GM23338 (cell line): Measurements from ENCODE around the gene TRIM54. TPM values are rescaled to one million over a fixed set of nuclear protein-coding genes. Genes with fewer than 3 reads are reported as not detected.
"Not testable (repeated sequence)": the region's sequence is repeated elsewhere in the genome, so short reads cannot be mapped to it uniquely, and the experiment has no call there.

Experiments
- ATAC-seq: fragments of 200-7000 bp; cut with Tn5 transposase; 3 replicates; pipeline ENCODE4 v1.9.1; 2020
- DNase-seq: peaks from one replicate; pipeline ENCODE4 v3.0.0-alpha.2; 2015; ENCODE audit warnings: low spot score
- H2AFZ ChIP-seq: fragments of 200-600 bp; sonication (generic); 2 replicates; pipeline ENCODE4 v1.8.0; 2016; ENCODE audit warnings: antibody characterized with exemption, mild to moderate bottlenecking, moderate library complexity
- H3F3A ChIP-seq: fragments of 200-600 bp; sonication (generic); replicated peaks from 2 replicates; pipeline ENCODE4 v1.8.0; 2017; ENCODE audit warnings: antibody characterized with exemption, mixed run types, low read depth
- H3K27ac ChIP-seq: fragments of 200-600 bp; sonication (generic); 2 replicates; pipeline ENCODE4 v1.6.1; 2016; ENCODE audit warnings: low read depth
- H3K27me3 ChIP-seq: fragments of 200-600 bp; sonication (generic); 2 replicates; pipeline ENCODE4 v1.8.0; 2016; ENCODE audit warnings: mild to moderate bottlenecking, mixed run types, moderate library complexity; ENCODE audit not compliant: insufficient read depth
- H3K36me3 ChIP-seq: fragments of 200-600 bp; sonication (generic); 2 replicates; pipeline ENCODE4 v1.8.0; 2016; ENCODE audit warnings: mild to moderate bottlenecking; ENCODE audit not compliant: insufficient read depth
- H3K4me1 ChIP-seq: fragments of 200-600 bp; sonication (generic); 2 replicates; pipeline ENCODE4 v1.8.0; 2016; ENCODE audit warnings: mild to moderate bottlenecking, moderate library complexity; ENCODE audit not compliant: insufficient read depth
- H3K4me2 ChIP-seq: fragments of 200-600 bp; sonication (generic); 2 replicates; pipeline ENCODE4 v1.7.1; 2017; ENCODE audit warnings: mixed run types
- H3K4me3 ChIP-seq: fragments of 200-600 bp; sonication (generic); 2 replicates; pipeline ENCODE4 v1.6.1; 2016; ENCODE audit warnings: mixed run types
- H3K79me2 ChIP-seq: fragments of 200-600 bp; sonication (generic); replicated peaks from 2 replicates; pipeline ENCODE4 v1.8.0; 2017; ENCODE audit warnings: mild to moderate bottlenecking; ENCODE audit not compliant: insufficient read depth
- H3K9me2 ChIP-seq: fragments of 200-600 bp; sonication (generic); 2 replicates; pipeline ENCODE4 v1.8.0; 2017; ENCODE audit not compliant: insufficient read depth
- H4K20me1 ChIP-seq: fragments of 200-600 bp; sonication (generic); replicated peaks from 2 replicates; pipeline ENCODE4 v1.8.0; 2017; ENCODE audit warnings: mild to moderate bottlenecking; ENCODE audit not compliant: insufficient read depth
- H3K27ac Mint-ChIP-seq: 2 replicates; pipeline ENCODE4 v1.8.0; 2020; ENCODE audit warnings: inconsistent platforms, mild to moderate bottlenecking, moderate library complexity, mixed read lengths
- H3K27me3 Mint-ChIP-seq: 3 replicates; pipeline ENCODE4 v1.8.0; 2022; ENCODE audit warnings: low read depth, mild to moderate bottlenecking, moderate library complexity, mixed read lengths, inconsistent platforms; ENCODE audit not compliant: insufficient read depth, poor library complexity
- H3K36me3 Mint-ChIP-seq: 3 replicates; pipeline ENCODE4 v1.8.0; 2021; ENCODE audit warnings: low read depth, mild to moderate bottlenecking, inconsistent platforms, moderate library complexity, mixed read lengths
- H3K4me1 Mint-ChIP-seq: 3 replicates; pipeline ENCODE4 v1.8.0; 2020; ENCODE audit warnings: mild to moderate bottlenecking, inconsistent platforms, mixed read lengths
- H3K4me3 Mint-ChIP-seq: 3 replicates; pipeline ENCODE4 v1.8.0; 2021; ENCODE audit warnings: moderate library complexity, mild to moderate bottlenecking, inconsistent platforms, mixed read lengths
- H3K9me3 Mint-ChIP-seq: 3 replicates; pipeline ENCODE4 v1.8.0; 2020; ENCODE audit warnings: moderate library complexity, mild to moderate bottlenecking, inconsistent platforms, mixed read lengths
- CREB1 ChIP-seq: fragments of 250-450 bp; sonication (Bioruptor Pico); IDR thresholded peaks from 2 replicates; pipeline ENCODE4 v1.5.0; 2020; ENCODE audit warnings: low read depth, mild to moderate bottlenecking, moderate library complexity
- ETS1 ChIP-seq: IDR thresholded peaks from 2 replicates; pipeline ENCODE4 v1.6.1; 2016; ENCODE audit warnings: antibody characterized with exemption
- EZH2 ChIP-seq: fragments of 200-600 bp; sonication (generic); IDR thresholded peaks from one replicate; pipeline ENCODE4 v1.8.0; 2017; ENCODE audit warnings: antibody characterized with exemption, mild to moderate bottlenecking, low read depth; ENCODE audit not compliant: unreplicated experiment
- EZH2phosphoT487 ChIP-seq: fragments of 200-600 bp; sonication (generic); IDR thresholded peaks from one replicate; pipeline ENCODE4 v1.8.1; 2018; ENCODE audit warnings: antibody characterized with exemption; ENCODE audit not compliant: unreplicated experiment
- JUNB ChIP-seq: IDR thresholded peaks from one replicate; pipeline ENCODE4 v1.6.1; 2016; ENCODE audit warnings: antibody characterized with exemption; ENCODE audit not compliant: unreplicated experiment
- NANOG ChIP-seq: IDR thresholded peaks from 2 replicates; pipeline ENCODE4 v1.6.1; 2016; ENCODE audit warnings: antibody characterized with exemption, borderline replicate concordance
- POLR2AphosphoS5 ChIP-seq: IDR thresholded peaks from 2 replicates; pipeline ENCODE4 v1.6.1; 2016; ENCODE audit warnings: antibody characterized with exemption, low read depth
- REST ChIP-seq: IDR thresholded peaks from one replicate; pipeline ENCODE4 v1.6.1; 2018; ENCODE audit warnings: antibody characterized with exemption; ENCODE audit not compliant: unreplicated experiment
- polyA plus RNA-seq: library from polyadenylated mRNA; unstranded; fragments of >200 nt; fragmentation: Nextera tagmentation; extraction: Ambion mirVana; gene quantifications from 2 replicates; pipeline ENCODE4 v1.2.1, GENCODE V29; 2016
- total RNA-seq: library from RNA; depleted of rRNA; stranded (reverse); fragments of >200 nt; shearing (Covaris generic); gene quantifications from 2 replicates; pipeline ENCODE4 v1.2.3, GENCODE V29; 2014

TRIM54 gene
- total and polyA plus RNA-seq, 2 experiments from 2014 or later, result 1.6 to 3.3 TPM

GRCh38 chr2:27265536-27265870 is 16.7 kb upstream of the TRIM54 start:
- DNase-seq, result no peak
- Histone ChIP-seq H4K20me1 (no peaks in the 10 kb centered on the region), H3K9me2 (no peaks in the 10 kb centered on the region), H3K4me2 (peak overlapping the region; percentile 98; the same call in 1 of the 2 replicates), H3K79me2 (no peaks in the 10 kb centered on the region), H3K4me3 (peak overlapping the region; percentile 82), H3K4me1 (peaks cover 17% of the 10 kb centered on the region), H2AFZ (peak overlapping the region; percentile 99; the same call in 1 of the 2 replicates), H3K27ac (no peak overlapping the region), H3K27me3 (peaks cover 73% of the 10 kb centered on the region), H3K36me3 (no peaks in the 10 kb centered on the region), H3F3A (0 out of 2 replicates have a peak, but pooled peaks cover 9% of the 10 kb centered on the region)
- TF ChIP-seq CREB1 (CRISPR knock-in tag), result no peak
- TF ChIP-seq EZH2phosphoT487, result no peak
- no peak for TF ChIP-seq REST
- Mint-ChIP-seq H3K27me3 (peaks cover 36% of the 10 kb centered on the region), H3K9me3 (0 out of 3 replicates have a peak, but pooled peaks cover 3% of the 10 kb centered on the region), H3K4me1 (peaks cover 23% of the 10 kb centered on the region), H3K4me3 (peak overlapping the region; percentile 48), H3K36me3 (no peaks in the 10 kb centered on the region; the same call in 2 of the 3 replicates), H3K27ac (no peak overlapping the region)
- no peak for ATAC-seq

GRCh38 chr2:27268296-27268695 is 13.9 kb upstream of the TRIM54 start:
- H3K4me3 Mint-ChIP-seq, H3K36me3 ChIP-seq, H3F3A ChIP-seq, H3K9me3 Mint-ChIP-seq, H3K4me3 ChIP-seq, ATAC-seq, H3K79me2 ChIP-seq, H3K4me1 Mint-ChIP-seq, H3K27ac Mint-ChIP-seq, H3K27ac ChIP-seq, H4K20me1 ChIP-seq, H3K4me1 ChIP-seq, DNase-seq, H3K9me2 ChIP-seq, H2AFZ ChIP-seq, H3K36me3 Mint-ChIP-seq, H3K4me2 ChIP-seq: not testable (repeated sequence)
- peaks cover 46% of the 10 kb centered on the region for H3K27me3 ChIP-seq
- H3K27me3 Mint-ChIP-seq, result peaks cover 17% of the 10 kb centered on the region

- H3K36me3 Mint-ChIP-seq, result no peaks in the 10 kb centered on the region; the same call in 2 of the 3 replicates
- Histone ChIP-seq H3K9me2 (no peaks in the 10 kb centered on the region), H3K27me3 (peaks cover 27% of the 10 kb centered on the region), H3K4me2 (no peak overlapping the region), H3K4me3 (no peak overlapping the region), H3K36me3 (no peaks in the 10 kb centered on the region), H3K27ac (no peak overlapping the region), H3K79me2 (no peaks in the 10 kb centered on the region), H3F3A (no peaks in the 10 kb centered on the region), H3K4me1 (no peaks in the 10 kb centered on the region), H2AFZ (no peak overlapping the region), H4K20me1 (no peaks in the 10 kb centered on the region)
- ATAC-seq (no peak), DNase-seq (no peak)
- H3K4me3 Mint-ChIP-seq, result no peak overlapping the region
- 0 out of 3 replicates have a peak, but pooled peaks cover 3% of the 10 kb centered on the region for H3K9me3 Mint-ChIP-seq
- H3K27ac Mint-ChIP-seq, result no peak overlapping the region
- no peaks in the 10 kb centered on the region for H3K27me3 Mint-ChIP-seq
- H3K4me1 Mint-ChIP-seq, result peaks cover 5% of the 10 kb centered on the region
- TF ChIP-seq NANOG, result no peak
- no peak for TF ChIP-seq ETS1
- TF ChIP-seq EZH2phosphoT487, result no peak
- TF ChIP-seq EZH2, result no peak
- no peak for TF ChIP-seq CREB1 (CRISPR knock-in tag)
- TF ChIP-seq POLR2AphosphoS5, result no peak
- TF ChIP-seq JUNB, result no peak
Measured at GRCh38 chr2:27270131-27270530, 12.1 kb upstream of the TRIM54 start.
